A549 (cell line): ENCODE measurements around the gene COL28A1.
"Not testable (repeated sequence)": the region's sequence is repeated elsewhere in the genome, so short reads cannot be mapped to it uniquely, and the experiment has no call there.

Experiments used
- CBX8 ChIP-seq: fragments of 200-600 bp; sonication (generic); IDR thresholded peaks from 2 replicates; pipeline ENCODE4 v1.6.1; 2016
- E2F6 ChIP-seq: IDR thresholded peaks from 2 replicates; pipeline ENCODE4 v1.6.1; 2012; ENCODE audit warnings: low read depth, borderline replicate concordance
- ESRRA ChIP-seq: fragments of 150-350 bp; IDR thresholded peaks from 2 replicates; pipeline ENCODE4 v1.6.1; 2014; ENCODE audit warnings: mild to moderate bottlenecking, low read length, borderline replicate concordance
- JUNB ChIP-seq: fragments of >200 bp; sonication (Bioruptor Twin); formaldehyde crosslinking; IDR thresholded peaks from 2 replicates; pipeline ENCODE4 v1.6.1; 2016
- MAFK ChIP-seq: fragments of 450-650 bp; IDR thresholded peaks from 2 replicates; pipeline ENCODE4 v1.6.1; 2014; ENCODE audit not compliant: partially characterized antibody
- MAX ChIP-seq: IDR thresholded peaks from 2 replicates; pipeline ENCODE4 v1.6.1; 2012
- MYC ChIP-seq: IDR thresholded peaks from 2 replicates; pipeline ENCODE4 v1.6.1; 2012; ENCODE audit warnings: mild to moderate bottlenecking, inconsistent platforms, low read length, improper control_type of control experiment, borderline replicate concordance
- POLR2A ChIP-seq: IDR thresholded peaks from 2 replicates; pipeline ENCODE4 v1.6.1; 2012; ENCODE audit warnings: mild to moderate bottlenecking, low read length
- RAD21 ChIP-seq, 2 experiments: fragments of >200 bp in 1 of 2; sonication (Bioruptor Twin) in 1 of 2; formaldehyde crosslinking in 1 of 2; IDR thresholded peaks in 1 of 2; conservative IDR thresholded peaks in 1 of 2; 2 replicates in 1 of 2; 3 replicates in 1 of 2; pipeline ENCODE4 v1.6.1; 2012 to 2018; ENCODE audit warnings: inconsistent platforms in 1 of 2
- RCOR1 ChIP-seq: fragments of 150-350 bp; IDR thresholded peaks from 2 replicates; pipeline ENCODE4 v1.6.1; 2014; ENCODE audit warnings: antibody characterized with exemption, low read length, low read depth
- RNF2 ChIP-seq: fragments of 200-600 bp; sonication (generic); IDR thresholded peaks from 2 replicates; pipeline ENCODE4 v1.6.1; 2016; ENCODE audit warnings: low read depth, mild to moderate bottlenecking, antibody characterized with exemption, moderate library complexity, borderline replicate concordance
- TF ChIP-seq, protein P1 (sequence below): fragments of >200 bp; sonication (Bioruptor Twin); formaldehyde crosslinking; IDR thresholded peaks from 3 replicates; pipeline ENCODE4 v1.5.1; 2016
- TF ChIP-seq, protein P2 (sequence below): fragments of 200-600 bp; sonication (generic); IDR thresholded peaks from 2 replicates; pipeline ENCODE4 v1.6.1; 2016; ENCODE audit warnings: antibody characterized with exemption, mild to moderate bottlenecking, moderate library complexity

- TF ChIP-seq, protein P1, sequence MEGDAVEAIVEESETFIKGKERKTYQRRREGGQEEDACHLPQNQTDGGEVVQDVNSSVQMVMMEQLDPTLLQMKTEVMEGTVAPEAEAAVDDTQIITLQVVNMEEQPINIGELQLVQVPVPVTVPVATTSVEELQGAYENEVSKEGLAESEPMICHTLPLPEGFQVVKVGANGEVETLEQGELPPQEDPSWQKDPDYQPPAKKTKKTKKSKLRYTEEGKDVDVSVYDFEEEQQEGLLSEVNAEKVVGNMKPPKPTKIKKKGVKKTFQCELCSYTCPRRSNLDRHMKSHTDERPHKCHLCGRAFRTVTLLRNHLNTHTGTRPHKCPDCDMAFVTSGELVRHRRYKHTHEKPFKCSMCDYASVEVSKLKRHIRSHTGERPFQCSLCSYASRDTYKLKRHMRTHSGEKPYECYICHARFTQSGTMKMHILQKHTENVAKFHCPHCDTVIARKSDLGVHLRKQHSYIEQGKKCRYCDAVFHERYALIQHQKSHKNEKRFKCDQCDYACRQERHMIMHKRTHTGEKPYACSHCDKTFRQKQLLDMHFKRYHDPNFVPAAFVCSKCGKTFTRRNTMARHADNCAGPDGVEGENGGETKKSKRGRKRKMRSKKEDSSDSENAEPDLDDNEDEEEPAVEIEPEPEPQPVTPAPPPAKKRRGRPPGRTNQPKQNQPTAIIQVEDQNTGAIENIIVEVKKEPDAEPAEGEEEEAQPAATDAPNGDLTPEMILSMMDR: not testable (repeated sequence)
- not testable (repeated sequence) for TF ChIP-seq MAX; POLR2A; MYC; RCOR1; CBX8; ESRRA; MAFK; RNF2; JUNB; RAD21 (conservative IDR thresholded peaks at IDR 0.05 in 1 of 2, IDR thresholded peaks at IDR 0.05 in 1 of 2); E2F6
- TF ChIP-seq, protein P2, sequence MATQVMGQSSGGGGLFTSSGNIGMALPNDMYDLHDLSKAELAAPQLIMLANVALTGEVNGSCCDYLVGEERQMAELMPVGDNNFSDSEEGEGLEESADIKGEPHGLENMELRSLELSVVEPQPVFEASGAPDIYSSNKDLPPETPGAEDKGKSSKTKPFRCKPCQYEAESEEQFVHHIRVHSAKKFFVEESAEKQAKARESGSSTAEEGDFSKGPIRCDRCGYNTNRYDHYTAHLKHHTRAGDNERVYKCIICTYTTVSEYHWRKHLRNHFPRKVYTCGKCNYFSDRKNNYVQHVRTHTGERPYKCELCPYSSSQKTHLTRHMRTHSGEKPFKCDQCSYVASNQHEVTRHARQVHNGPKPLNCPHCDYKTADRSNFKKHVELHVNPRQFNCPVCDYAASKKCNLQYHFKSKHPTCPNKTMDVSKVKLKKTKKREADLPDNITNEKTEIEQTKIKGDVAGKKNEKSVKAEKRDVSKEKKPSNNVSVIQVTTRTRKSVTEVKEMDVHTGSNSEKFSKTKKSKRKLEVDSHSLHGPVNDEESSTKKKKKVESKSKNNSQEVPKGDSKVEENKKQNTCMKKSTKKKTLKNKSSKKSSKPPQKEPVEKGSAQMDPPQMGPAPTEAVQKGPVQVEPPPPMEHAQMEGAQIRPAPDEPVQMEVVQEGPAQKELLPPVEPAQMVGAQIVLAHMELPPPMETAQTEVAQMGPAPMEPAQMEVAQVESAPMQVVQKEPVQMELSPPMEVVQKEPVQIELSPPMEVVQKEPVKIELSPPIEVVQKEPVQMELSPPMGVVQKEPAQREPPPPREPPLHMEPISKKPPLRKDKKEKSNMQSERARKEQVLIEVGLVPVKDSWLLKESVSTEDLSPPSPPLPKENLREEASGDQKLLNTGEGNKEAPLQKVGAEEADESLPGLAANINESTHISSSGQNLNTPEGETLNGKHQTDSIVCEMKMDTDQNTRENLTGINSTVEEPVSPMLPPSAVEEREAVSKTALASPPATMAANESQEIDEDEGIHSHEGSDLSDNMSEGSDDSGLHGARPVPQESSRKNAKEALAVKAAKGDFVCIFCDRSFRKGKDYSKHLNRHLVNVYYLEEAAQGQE: not testable (repeated sequence)
Observed at GRCh38 chr7:7477641-7478040, 58.0 kb downstream of the COL28A1 start.
